GM18907 (cell line): ENCODE results near the gene KRT37.

Experiments
- ATAC-seq: cut with Tn5 transposase; IDR thresholded peaks from one replicate; pipeline ENCODE4 v1.9.1; 2021; ENCODE audit warnings: mild to moderate bottlenecking, moderate library complexity; ENCODE audit not compliant: unreplicated experiment

KRT37 gene

DNA sequence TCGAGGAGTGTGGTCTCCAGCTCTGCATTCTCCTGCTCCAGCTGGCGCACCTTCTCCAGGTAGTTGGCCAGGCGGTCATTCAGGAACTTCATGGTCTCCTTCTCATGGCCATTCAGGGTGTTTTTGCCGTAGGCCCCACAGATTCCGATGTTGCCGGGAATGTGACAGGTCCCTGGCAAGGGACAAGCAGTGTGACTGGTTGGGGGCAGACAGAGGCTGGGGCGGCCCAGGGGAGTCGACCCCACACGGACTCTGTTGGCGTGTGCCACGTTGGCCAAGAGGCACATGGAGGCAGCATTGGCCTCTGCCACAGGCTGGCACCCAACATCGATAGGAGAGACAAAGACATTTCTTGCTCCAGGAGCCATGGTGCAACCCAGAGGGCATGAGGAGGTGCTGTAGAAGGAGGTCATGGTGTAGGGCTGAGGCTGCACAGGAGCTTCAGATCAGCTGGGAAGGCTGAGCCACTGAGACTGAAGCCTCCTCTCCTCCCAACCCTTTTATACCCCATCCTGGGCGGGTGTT is at the start of gene KRT37:
Gene KRT37 (minus strand): TSS at position 475 of the 525 bp plus-strand sequence. CDS start 62 bp downstream, at position 413.
- ATAC-seq, result no peak

DNA sequence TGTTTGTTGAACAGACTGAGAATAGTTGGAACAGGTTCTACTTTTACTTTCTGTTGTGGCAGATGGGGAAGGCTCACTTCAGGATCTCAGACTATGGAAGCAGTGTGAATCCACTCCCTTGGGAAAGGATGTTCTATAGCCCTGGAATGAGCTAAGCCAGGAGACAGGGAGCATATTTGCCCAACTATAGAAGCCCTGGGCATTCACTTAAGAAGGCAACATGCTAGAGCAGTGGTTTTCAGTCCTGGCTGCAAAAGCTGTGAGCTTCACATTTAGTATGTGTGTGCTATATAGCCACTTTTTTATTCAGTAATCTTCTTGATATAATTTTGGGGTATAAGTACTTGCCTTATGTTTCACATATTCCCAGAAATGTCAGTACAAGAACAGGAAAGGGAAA is 44.0 kb upstream of the KRT37 start:
- no peak for ATAC-seq

- no peak for ATAC-seq
Observed at GRCh38 chr17:41467561-41467960, 43.2 kb upstream of the KRT37 start.

DNA sequence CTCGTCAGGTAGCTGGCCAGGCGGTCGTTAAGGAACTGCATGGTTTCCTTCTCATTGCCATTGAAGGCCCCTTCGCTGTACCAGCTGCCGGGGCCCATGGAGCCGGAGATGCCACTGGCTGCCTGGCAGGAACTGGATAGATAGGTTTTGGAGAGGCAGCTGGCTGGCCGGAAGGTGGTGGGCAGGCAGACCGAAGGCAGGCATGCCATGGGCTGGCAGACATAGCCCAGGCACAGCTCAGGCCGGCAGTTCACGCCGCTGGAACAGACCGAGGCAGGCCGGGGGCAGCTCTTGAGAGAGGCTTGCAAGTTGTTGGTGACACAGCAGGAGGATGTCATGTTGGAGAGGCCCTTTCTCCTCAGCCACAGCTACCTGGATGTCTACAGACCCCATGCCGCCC is 42.6 kb upstream of the KRT37 start, which contains the start of gene KRT32:
Gene KRT32 (minus strand): TSS at position 399 of the 400 bp plus-strand sequence. CDS start 61 bp downstream, at position 338.
- ATAC-seq, result no peak

DNA sequence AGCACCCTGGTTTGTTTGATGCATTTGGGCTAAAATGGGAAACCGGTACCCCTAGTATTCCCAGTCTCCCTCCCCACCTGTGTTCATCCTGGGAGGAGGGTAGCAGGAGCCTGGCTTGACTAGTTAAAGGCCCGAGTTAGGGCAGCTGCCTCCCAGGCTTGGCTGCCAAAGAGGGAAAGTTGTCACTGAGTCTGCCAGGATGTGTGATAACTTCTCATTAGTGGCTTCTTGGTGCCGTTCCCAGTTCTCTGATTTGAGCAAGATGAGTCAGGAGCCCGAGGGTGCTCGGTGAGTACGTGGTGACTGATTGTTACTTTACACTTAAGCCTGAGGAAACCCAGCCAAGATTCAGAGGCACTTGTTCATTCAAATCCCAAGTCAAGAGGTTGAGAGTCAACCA is 40.3 kb upstream of the KRT37 start:
- no peak for ATAC-seq

DNA sequence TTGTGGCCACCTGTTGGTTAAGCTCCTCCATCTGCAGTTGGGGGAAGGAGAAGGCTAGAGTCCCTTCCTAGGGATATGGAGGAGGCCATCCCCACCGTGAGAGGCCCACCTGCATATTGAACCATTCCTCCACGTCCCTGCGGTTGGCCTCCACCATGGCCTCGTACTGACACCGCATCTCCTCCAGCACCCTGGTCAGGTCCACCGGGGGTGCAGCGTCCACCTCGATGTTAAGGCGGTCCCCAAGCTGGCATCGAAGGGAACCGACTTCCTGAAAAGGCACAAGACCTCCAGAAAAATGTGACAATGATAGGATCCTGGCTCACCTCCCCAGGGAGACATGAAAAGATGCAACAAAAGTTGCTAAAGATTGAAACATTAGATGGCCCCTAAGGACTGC is 39.8 kb upstream of the KRT37 start:
- ATAC-seq, result no peak

- no peak for ATAC-seq
Observed at GRCh38 chr17:41463746-41464145, 39.4 kb upstream of the KRT37 start.

- ATAC-seq, result no peak
Observed at GRCh38 chr17:41462705-41463104, 38.3 kb upstream of the KRT37 start.

DNA sequence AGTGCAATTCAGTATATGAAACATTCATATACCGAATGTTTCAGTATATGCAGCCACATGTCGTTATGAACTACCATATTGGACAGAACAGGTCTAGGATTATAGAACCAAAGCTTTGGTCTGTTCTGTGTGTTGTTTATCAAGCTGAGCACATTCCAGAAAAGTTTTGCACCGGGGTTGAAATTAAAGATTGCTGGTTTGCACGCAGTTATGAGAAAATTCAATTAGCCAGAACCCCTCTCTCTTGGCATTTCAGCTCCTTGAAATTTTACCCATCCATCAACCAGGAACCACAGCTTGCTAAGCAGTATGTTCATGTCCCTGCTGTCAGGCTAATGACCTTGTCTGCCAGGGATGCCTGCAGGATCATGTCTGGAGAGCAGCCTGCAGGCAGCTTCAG is 33.3 kb upstream of the KRT37 start:
- no peak for ATAC-seq

DNA sequence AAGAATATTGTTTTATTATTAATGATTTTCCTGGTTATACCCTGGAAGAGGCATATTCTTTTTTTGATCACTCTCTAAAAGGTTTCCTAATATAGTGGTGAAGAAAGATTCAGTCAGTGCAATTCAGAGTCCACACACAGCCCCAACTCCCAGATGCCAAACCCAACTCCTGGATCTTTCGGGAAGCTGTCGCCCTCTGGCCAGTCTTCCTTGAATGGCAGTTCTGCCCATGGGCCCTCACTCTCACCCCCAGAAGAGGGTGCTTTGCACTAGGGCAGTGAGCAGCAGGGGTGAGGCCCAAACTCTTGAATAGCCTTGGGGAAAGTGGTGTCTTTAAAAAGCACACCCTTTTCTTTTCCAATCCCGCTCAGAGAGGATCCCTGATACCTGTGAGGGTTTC is 31.8 kb upstream of the KRT37 start:
- ATAC-seq, result no peak

DNA sequence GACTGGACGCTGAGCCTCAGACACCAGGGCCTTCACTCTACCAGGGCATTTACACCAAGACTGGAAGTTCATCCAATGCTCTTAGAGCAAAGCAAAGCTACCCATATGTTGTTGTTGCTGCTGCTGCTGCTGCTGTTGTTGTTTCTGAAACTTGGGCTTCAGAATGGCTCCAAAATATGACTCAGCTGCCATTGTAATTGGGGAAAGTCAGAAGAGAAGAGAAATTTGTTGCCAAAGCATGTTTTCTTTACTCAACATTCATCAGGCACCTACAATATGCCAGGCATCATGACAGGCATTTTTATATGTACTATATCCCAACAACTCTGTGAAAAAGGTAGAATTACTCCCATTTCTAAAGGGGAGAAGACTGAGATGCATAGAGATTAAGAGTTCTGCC is 30.9 kb upstream of the KRT37 start:
- ATAC-seq, result no peak

DNA sequence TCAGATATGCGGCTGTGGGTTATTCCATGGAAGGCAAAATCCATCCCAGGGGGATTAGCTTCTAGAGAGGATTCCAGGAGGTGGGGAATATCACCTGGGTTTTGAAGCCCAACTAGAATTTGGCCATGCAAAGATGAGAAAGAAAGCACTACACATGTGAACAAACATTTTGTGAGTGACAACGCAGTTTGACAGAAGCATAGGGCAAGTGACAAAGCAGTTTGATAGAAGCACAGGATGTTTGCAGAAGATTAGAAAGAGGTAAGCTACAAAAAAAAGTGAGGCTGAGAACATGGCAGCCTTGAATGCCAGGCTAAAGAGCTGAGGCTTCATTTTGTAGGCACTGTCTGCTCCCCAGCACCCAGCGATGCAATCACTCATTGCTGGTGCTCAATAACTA is 28.7 kb upstream of the KRT37 start:
- ATAC-seq, result no peak

GRCh38 chr17:41452281-41452680 is 27.9 kb upstream of the KRT37 start:
- no peak for ATAC-seq

DNA sequence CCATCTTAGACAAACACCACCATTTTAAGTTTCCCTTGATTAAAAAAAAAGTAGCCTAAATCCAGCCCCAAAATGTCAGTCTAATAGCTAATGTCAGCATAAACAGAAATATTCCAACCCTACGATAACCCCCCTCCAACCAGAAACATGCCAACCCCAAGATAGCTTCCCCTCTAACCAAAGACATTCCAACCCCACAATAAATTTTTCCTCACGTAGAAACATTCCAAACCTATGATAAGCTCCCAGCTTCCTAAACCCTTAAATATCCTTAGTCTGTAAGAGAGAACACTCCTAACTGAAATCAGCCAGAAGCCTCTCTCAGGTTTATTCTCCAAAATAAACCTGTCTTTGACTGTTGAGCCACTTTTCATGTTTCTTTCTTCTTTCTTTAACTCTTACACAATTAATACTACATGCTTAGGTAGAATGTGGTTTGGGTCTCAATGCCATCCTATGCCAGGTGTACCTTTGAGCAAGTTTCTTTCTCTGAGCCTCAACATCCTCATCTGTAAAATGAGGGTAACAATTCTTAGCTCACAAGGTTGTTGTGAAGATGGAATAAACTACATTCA is 26.9 kb upstream of the KRT37 start:
- no peak for ATAC-seq

DNA sequence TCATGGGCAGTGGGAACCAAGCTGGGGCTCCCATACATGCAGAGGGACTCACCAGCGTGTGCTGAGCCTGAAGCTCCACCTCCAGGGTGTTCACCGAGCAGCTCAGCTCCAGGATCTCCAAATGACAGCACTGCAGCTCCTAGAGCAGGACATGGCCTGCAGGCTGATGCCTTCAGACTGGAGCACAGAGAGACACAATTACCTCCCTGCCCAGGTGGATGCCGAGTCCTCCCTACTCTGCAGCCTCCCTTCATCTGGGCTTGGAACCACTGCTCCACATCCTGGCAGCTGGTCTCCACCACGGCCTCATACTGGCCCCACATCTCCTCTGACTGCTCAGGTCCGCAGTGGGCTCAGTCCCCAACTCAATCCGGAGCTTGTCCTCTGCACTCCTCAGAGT is 24.6 kb upstream of the KRT37 start:
- no peak for ATAC-seq

DNA sequence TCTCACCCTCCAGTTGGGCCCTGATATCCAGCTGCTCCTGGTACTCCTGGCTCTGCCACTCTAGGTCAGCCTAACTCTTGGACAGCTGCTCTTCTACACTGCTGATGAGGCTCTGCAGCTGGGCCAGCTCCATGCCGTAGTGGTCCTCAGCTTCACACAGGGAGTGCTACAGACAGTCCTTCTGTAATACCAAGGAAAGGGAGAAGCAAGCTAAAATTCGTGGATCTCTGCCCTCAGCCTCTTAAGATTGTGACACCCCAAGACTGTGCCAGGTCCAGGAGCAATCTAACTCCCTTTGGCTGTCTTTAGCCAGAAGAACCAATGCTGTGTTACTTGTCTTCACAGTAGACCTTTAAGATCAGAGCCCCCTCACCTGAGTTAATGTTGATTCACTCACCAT is 24.1 kb upstream of the KRT37 start:
- ATAC-seq, result no peak

GRCh38 chr17:41446806-41447205 is 22.4 kb upstream of the KRT37 start:
- ATAC-seq, result no peak

DNA sequence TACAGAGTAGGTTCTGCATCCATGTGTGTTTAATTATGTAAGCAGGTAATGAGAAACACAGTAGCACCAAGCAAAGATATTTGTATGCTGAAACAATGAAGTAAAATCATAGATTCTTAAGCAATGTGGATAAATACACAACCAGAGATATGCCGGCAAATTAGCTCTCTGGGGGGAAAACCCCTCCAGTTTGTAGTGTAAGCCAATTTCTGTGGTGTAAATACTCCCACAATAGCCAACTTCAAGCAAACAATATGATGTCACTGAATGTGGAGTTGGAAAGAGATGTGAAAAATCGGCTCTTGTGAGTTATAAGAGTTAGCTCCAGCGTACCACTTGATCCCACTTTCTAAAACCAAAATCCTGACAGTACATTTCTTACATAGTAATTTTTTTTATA is 20.3 kb upstream of the KRT37 start:
- no peak for ATAC-seq

GRCh38 chr17:41444186-41444585 is 19.8 kb upstream of the KRT37 start:
- ATAC-seq, result no peak

DNA sequence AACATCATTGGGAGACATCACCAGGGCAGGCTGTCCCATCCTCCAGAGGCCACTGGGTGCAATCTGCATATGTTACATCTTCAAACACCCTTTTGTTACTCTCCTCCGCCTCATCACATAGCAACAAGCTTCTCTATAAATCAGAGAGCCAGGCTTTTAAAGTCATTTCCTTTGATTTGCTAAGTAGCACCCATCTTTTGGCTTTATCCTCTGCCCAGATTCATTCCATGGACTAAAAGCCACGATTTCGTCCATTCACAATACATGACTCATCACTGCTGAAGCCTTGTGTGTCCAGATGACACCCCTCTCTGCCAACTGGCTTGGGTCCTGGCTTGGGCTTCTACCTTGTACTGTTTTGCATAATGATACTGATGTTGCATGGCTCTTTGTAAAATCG is 18.4 kb upstream of the KRT37 start:
- no peak for ATAC-seq

DNA sequence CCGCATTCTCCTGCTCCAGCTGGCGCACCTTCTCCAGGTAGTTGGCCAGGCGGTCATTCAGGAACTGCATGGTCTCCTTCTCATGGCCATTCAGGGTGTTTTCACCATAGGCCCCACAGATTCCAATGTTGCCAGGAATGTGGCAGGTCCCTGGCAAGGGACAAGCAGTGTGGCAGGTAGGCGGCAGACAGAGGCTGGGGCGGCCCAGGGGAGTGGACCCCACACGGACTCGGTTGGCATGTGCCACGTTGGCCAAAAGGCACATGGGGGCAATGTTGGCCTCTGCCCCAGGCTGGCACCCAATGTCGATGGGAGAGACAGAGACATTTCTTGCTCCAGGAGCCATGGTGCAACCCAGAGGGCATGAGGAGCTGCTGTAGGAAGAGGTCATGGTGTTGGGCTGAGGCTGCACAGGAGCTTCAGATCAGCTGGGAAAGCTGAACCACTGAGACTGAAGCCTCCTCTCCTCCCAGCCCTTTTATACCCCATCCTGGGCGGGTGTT is 16.2 kb upstream of the KRT37 start, which contains the start of gene KRT38:
Gene KRT38 (minus strand): TSS at position 453 of the 503 bp plus-strand sequence. CDS start 62 bp downstream, at position 391.
- ATAC-seq, result no peak

- no peak for ATAC-seq
Observed at GRCh38 chr17:41439375-41439774, 15.0 kb upstream of the KRT37 start.

- ATAC-seq, result no peak
Observed at GRCh38 chr17:41437769-41438168, 13.4 kb upstream of the KRT37 start.
